T-cell (primary cell): ENCODE data around the gene OCA2. TPM values are rescaled to one million over a fixed set of nuclear protein-coding genes. Genes with fewer than 3 reads are reported as not detected.

Experiments used
- ATAC-seq, 4 experiments: fragments of 200-7000 bp in 3 of 4; fragments of 150-1000 bp in 1 of 4; cut with Tn5 transposase; replicated peaks in 1 of 4; 1 replicate in 3 of 4; 2 replicates in 1 of 4; pipeline ENCODE4 v1.10.0; 2021; ENCODE audit warnings: moderate library complexity in 3 of 4, mild to moderate bottlenecking in 2 of 4, moderate number of reproducible peaks in 1 of 4
- CTCF ChIA-PET, 2 donors: fragments of 300-600 bp; sonication (Branson Sonifier 250); formaldehyde crosslinking; loops; one replicate each; lab custom pipeline; 2022; ENCODE audit warnings: antibody characterized with exemption in 2 of 2; lab: Charles Lee
- POLR2A ChIA-PET, 2 donors: fragments of 300-600 bp; sonication (Branson Sonifier 250); formaldehyde crosslinking; loops; one replicate each; lab custom pipeline; 2022; ENCODE audit warnings: antibody characterized with exemption in 2 of 2; lab: Charles Lee
- DNase-seq, 35 experiments: peaks; one replicate each; pipeline versions ENCODE4 v3.0.0 to v3.0.0-alpha.2; 2013 to 2023
- H3K27ac ChIP-seq: one replicate; pipeline ENCODE4 v1.5.1; 2013; ENCODE audit warnings: low read length
- H3K27me3 ChIP-seq, 2 experiments: replicated peaks in 1 of 2; 1 replicate in 1 of 2; 2 replicates in 1 of 2; pipeline versions ENCODE4 v1.6.1 to v1.7.0; 2013; ENCODE audit warnings: low read length in 1 of 2, mixed read lengths in 1 of 2; ENCODE audit not compliant: control insufficient read depth in 2 of 2, insufficient read depth in 2 of 2; ENCODE audit errors: extremely low read depth in 1 of 2
- H3K36me3 ChIP-seq, 2 donors: 1 replicate in 1 of 2; 2 replicates in 1 of 2; pipeline versions ENCODE4 v1.6.1 to v1.7.0; 2013; ENCODE audit warnings: low read length in 1 of 2; ENCODE audit not compliant: control insufficient read depth in 2 of 2, insufficient read depth in 1 of 2; ENCODE audit errors: extremely low read depth in 1 of 2
- H3K4me1 ChIP-seq, 2 experiments: 1 replicate in 1 of 2; 2 replicates in 1 of 2; pipeline versions ENCODE4 v1.6.1 to v1.7.0; 2013; ENCODE audit warnings: low read length in 2 of 2, mixed read lengths in 1 of 2; ENCODE audit not compliant: insufficient read depth in 2 of 2, control insufficient read depth in 1 of 2; ENCODE audit errors: extremely low read depth in 1 of 2
- H3K4me3 ChIP-seq, 2 donors: 1 replicate in 1 of 2; 2 replicates in 1 of 2; pipeline versions ENCODE4 v1.5.1 to v1.7.0; 2013; ENCODE audit warnings: mild to moderate bottlenecking in 2 of 2, low read length in 1 of 2, moderate library complexity in 1 of 2; ENCODE audit not compliant: control insufficient read depth in 1 of 2; ENCODE audit errors: extremely low read depth in 1 of 2
- H3K9me3 ChIP-seq: 2 replicates; pipeline ENCODE4 v1.7.0; 2013
- H3K27ac Mint-ChIP-seq, 2 donors: one replicate each; pipeline ENCODE4 v1.8.0; 2020 to 2021; ENCODE audit warnings: mild to moderate bottlenecking in 2 of 2, mixed read lengths in 2 of 2
- H3K27me3 Mint-ChIP-seq, 2 donors: one replicate each; pipeline ENCODE4 v1.8.0; 2021 to 2022; ENCODE audit warnings: mixed read lengths in 2 of 2
- H3K36me3 Mint-ChIP-seq: one replicate; pipeline ENCODE4 v1.8.0; 2021; ENCODE audit warnings: mixed read lengths
- H3K4me1 Mint-ChIP-seq, 3 donors: one replicate each; pipeline ENCODE4 v1.8.0; 2020 to 2022; ENCODE audit warnings: mixed read lengths in 3 of 3, mild to moderate bottlenecking in 1 of 3
- H3K4me3 Mint-ChIP-seq, 3 donors: one replicate each; pipeline ENCODE4 v1.8.0; 2020 to 2022; ENCODE audit warnings: mild to moderate bottlenecking in 3 of 3, mixed read lengths in 3 of 3, moderate library complexity in 3 of 3
- H3K9me3 Mint-ChIP-seq, 3 donors: one replicate each; pipeline ENCODE4 v1.8.0; 2020 to 2022; ENCODE audit warnings: mixed read lengths in 3 of 3
- WGBS: methylation state at CpG from one replicate; pipeline ENCODE4 v1.1.5; 2013; ENCODE audit warnings: missing lambda C conversion rate; ENCODE audit not compliant: insufficient coverage; 5-methylcytosine and 5-hydroxymethylcytosine counted together
- total RNA-seq, 35 experiments: library from RNA in 6 of 35; stranded (reverse) in 6 of 35; fragments of 120-200 nt in 1 of 35; gene quantifications; one replicate each; pipeline versions ENCODE4 v1.2.1 to v1.2.4 and lab custom pipeline; 2013 to 2026

OCA2 gene
- total RNA-seq, 5 donors from 2014 or later (not counting 1 experiment from before 2014, with no cell fraction given) = 0.19 to 0.67 TPM; not detected in 3

DNA sequence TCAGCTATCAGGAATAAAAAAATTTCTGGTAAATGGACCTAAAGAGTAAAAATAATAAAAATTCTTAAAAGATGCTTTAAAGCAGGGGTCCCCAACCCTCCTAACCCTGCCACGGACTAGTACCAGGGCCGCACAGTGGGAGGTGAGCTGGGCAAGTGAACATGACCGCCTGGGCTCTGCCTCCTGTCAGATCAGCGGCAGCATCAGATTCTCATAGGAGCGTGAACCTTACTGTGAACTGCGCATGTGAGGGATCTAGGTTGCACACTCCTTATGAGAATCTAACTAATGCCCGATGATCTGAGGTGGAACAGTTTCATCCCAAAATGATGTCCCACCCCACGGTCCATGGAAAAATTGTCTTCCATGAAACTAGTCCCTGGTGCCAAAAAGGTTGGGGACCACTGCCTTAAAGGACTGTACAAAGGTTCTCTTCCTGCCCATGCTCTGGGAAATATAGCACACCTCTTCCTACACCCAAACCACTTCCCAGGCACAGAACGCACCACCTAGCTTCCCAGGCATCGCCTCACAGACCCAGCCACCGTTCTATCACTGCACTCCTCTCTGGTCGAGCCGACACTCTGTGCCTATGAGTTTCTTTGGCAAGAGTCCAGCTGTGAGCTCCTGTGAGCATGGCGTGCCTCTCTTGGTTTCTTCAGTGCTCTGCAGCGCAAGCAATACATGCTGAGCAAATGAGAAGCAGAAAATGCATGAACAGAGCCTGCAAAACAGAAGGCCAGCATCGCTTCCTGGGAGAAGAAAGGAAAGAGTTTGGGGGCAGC lies 104.9 kb downstream of the OCA2 start:
- H3K4me1 ChIP-seq = no peaks in the 10 kb centered on the region
- 82% methylated on average over 13 of the region's 16 CpGs for WGBS
- H3K27ac ChIP-seq = no peak overlapping the region
- DNase-seq = no peak
- Mint-ChIP-seq H3K36me3 (no peaks in the 10 kb centered on the region), H3K4me3 (no peak overlapping the region), H3K9me3 (peaks cover 2 to 10% (median 9%) of the 10 kb centered on the region in 3 donors), H3K27ac (no peak overlapping the region), H3K4me1 (no peaks in the 10 kb centered on the region), H3K27me3 (peaks cover 9 to 10% of the 10 kb centered on the region in 2 donors)
- H3K36me3 ChIP-seq = no peaks in the 10 kb centered on the region
- no peaks in the 10 kb centered on the region for H3K9me3 ChIP-seq
- ChIA-PET CTCF (no interaction called here), POLR2A (no interaction called here)
- no peak for ATAC-seq
- H3K27me3 ChIP-seq = peaks cover 0 to 21% of the 10 kb centered on the region in 2 experiments
- no peak overlapping the region for H3K4me3 ChIP-seq

DNA sequence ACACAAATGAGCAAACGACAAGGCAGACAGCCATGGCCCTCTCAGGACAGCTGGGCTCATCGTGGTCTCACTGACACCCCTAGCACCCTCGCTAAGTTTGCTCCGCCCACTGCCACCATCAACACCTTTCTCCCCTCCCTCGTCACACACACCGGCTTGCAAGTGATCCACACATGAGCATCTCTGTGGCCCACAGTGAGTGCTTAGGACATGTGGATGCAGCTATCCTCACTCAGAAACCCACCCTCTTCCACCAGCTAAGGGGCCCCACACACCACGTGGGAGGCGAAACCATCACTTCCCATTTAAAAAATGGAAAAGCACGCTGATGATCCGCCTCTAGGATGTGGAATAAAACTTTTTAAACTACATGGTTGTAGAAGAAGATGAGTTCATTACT lies 105.6 kb downstream of the OCA2 start:
- Histone ChIP-seq H3K36me3 (no peaks in the 10 kb centered on the region), H3K4me3 (no peak overlapping the region), H3K9me3 (no peaks in the 10 kb centered on the region), H3K27ac (no peak overlapping the region), H3K27me3 (peaks cover 0 to 25% of the 10 kb centered on the region in 2 experiments), H3K4me1 (no peaks in the 10 kb centered on the region)
- Mint-ChIP-seq H3K4me1 (no peaks in the 10 kb centered on the region), H3K4me3 (no peak overlapping the region), H3K36me3 (no peaks in the 10 kb centered on the region), H3K27me3 (peaks cover 9 to 10% of the 10 kb centered on the region in 2 donors), H3K27ac (no peak overlapping the region), H3K9me3 (peaks cover 2 to 10% (median 9%) of the 10 kb centered on the region in 3 donors)
- DNase-seq = no peak
- 71% methylated on average over 4 of the region's 10 CpGs for WGBS
- ChIA-PET CTCF (no interaction called here), POLR2A (no interaction called here)
- no peak for ATAC-seq

DNA sequence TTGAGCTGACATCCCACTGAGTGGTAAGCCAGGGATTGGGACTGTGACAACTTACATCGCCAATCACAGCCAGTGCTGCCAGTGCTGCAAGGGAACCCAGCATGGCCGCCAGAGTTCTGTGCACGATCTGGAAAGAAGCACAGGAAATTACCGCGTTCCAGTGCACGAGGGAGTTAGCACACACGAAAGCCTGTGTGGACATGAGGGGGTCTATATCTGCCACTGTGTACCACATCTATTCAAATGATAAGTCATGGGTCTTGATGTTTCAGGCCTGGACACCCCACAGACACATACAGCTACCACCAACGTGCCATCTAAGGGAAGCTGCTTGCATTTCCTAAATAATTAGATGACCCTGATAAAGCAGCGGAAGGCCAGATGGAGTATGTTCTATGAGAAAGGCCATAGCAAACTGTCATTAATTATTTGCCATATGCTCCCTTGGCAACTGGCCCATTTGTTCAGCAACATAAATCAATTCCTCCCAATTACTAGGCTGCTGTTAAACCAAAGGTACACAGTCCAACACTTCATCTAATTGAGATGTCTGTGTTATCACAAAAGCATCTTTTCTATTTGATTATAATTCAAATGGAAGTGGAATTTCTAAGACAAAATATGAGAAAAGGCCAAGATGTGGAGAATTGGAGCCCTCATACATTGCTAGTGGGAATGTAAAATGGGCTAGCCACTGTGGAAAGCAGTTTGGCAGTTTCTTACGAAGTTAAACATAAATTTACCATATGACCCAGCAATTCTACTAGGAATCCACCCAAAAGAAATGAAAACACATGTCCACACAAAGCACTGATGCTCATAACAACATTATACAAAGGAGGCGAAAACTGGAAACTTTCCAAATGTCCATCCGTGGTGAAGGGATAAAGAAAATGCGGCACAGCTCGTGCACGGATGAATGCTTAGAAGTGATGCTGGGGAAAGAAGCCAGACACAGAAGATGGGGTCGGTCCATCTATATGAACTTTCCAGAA lies 108.3 kb downstream of the OCA2 start:
- DNase-seq (no peak), ATAC-seq (no peak)
- no peak overlapping the region for H3K27ac ChIP-seq
- no peaks in the 10 kb centered on the region for H3K9me3 ChIP-seq
- POLR2A ChIA-PET = no interaction called here
- no peaks in the 10 kb centered on the region for H3K4me1 ChIP-seq
- WGBS = 87% methylated on average over 6 of the region's 16 CpGs
- H3K36me3 Mint-ChIP-seq = no peaks in the 10 kb centered on the region
- no peak overlapping the region for H3K4me3 ChIP-seq
- H3K4me3 Mint-ChIP-seq = no peak overlapping the region
- H3K9me3 Mint-ChIP-seq = peaks cover 0 to 4% (median 0%) of the 10 kb centered on the region in 3 donors
- CTCF ChIA-PET = no interaction called here
- no peaks in the 10 kb centered on the region for H3K4me1 Mint-ChIP-seq
- no peaks in the 10 kb centered on the region for H3K36me3 ChIP-seq
- no peak overlapping the region for H3K27ac Mint-ChIP-seq
- H3K27me3 ChIP-seq = peaks cover 0 to 25% of the 10 kb centered on the region in 2 experiments
- H3K27me3 Mint-ChIP-seq = peaks cover 9 to 13% of the 10 kb centered on the region in 2 donors

DNA sequence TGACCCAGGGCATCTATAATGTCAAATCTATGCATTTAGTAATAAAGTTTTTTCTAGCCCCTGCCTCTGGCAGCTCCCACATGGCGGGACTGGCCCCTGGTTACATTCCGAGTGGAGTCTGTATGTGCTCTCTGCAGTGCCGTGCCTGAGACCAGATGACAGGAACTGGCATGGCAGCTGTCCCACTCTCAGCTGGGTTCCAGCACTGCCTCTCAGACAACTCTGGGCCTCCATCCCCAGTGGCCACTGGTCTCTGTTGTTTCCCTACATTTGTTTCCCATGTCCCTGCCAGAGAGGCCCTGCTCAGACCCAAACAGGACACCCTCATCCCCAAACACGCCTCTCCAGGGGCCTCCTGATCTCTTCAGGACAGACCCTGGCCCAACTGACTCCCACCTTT lies 109.3 kb downstream of the OCA2 start:
- ATAC-seq (no peak), DNase-seq (no peak)
- 80% methylated on average over 4 of the region's 4 CpGs for WGBS
- CTCF ChIA-PET = no interaction called here
- no peak overlapping the region for H3K27ac ChIP-seq
- H3K9me3 ChIP-seq = no peaks in the 10 kb centered on the region
- no peak overlapping the region for H3K27ac Mint-ChIP-seq
- POLR2A ChIA-PET = no interaction called here
- no peaks in the 10 kb centered on the region for H3K4me1 Mint-ChIP-seq
- no peaks in the 10 kb centered on the region for H3K36me3 ChIP-seq
- no peak overlapping the region for H3K4me3 ChIP-seq
- peaks cover 0 to 30% of the 10 kb centered on the region in 2 experiments for H3K27me3 ChIP-seq
- H3K4me1 ChIP-seq = no peaks in the 10 kb centered on the region
- H3K36me3 Mint-ChIP-seq = no peaks in the 10 kb centered on the region
- H3K4me3 Mint-ChIP-seq = no peak overlapping the region
- H3K27me3 Mint-ChIP-seq = peaks cover 6 to 12% of the 10 kb centered on the region in 2 donors
- peaks cover 0 to 4% (median 0%) of the 10 kb centered on the region in 3 donors for H3K9me3 Mint-ChIP-seq

DNA sequence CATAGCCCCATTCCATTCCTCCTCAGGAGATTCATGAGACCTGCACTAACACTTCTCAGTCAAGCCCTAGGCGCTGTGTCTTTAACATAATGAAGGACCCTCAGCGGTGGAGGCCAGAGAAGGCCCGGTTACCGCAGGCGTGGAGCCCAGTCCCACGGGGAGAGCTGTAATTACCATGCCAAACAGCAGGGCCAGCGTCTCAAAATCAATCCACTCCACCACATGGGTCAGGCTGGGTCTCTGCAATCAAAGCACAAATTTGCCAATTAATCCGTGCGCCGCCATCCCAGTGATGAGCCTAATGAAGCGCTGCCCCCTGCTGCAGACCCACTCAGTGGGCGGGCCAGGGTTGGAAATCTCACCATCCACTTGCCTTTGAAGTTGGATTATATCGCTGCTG lies 109.7 kb downstream of the OCA2 start:
- H3K9me3 ChIP-seq = no peaks in the 10 kb centered on the region
- no peaks in the 10 kb centered on the region for H3K36me3 ChIP-seq
- Mint-ChIP-seq H3K27ac (no peak overlapping the region), H3K36me3 (no peaks in the 10 kb centered on the region), H3K4me1 (no peaks in the 10 kb centered on the region), H3K27me3 (peaks cover 2 to 8% of the 10 kb centered on the region in 2 donors), H3K4me3 (no peak overlapping the region), H3K9me3 (peaks cover 0 to 4% (median 0%) of the 10 kb centered on the region in 3 donors)
- no peak overlapping the region for H3K27ac ChIP-seq
- H3K4me1 ChIP-seq = no peaks in the 10 kb centered on the region
- ATAC-seq = no peak
- H3K4me3 ChIP-seq = no peak overlapping the region
- WGBS = 84% methylated on average over 11 of the region's 13 CpGs
- no peak for DNase-seq
- ChIA-PET POLR2A (no interaction called here), CTCF (no interaction called here)
- H3K27me3 ChIP-seq = peaks cover 0 to 31% of the 10 kb centered on the region in 2 experiments

DNA sequence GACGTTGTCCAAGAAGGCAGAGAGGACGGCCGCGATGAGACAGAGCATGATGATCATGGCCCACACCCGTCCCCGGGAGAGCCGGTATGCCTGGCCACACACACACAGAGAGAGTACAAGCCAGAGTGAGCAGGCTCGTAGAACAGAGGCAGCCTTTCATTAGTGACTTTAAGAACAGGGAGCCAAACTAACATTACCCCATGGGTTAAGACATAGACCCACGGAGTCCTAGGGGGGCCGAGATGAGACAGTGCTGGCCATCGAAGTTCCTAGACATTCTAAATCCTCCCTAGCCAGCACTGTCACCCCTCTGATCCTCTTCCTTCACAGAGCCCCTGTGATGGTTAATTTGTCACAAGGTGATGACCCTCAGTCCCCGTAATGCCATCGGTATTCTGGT lies 114.0 kb downstream of the OCA2 start:
- peaks cover 0 to 25% of the 10 kb centered on the region in 2 experiments for H3K27me3 ChIP-seq
- Mint-ChIP-seq H3K27me3 (peaks cover 0 to 7% of the 10 kb centered on the region in 2 donors), H3K9me3 (no peaks in the 10 kb centered on the region), H3K36me3 (no peaks in the 10 kb centered on the region), H3K4me3 (no peak overlapping the region), H3K4me1 (no peaks in the 10 kb centered on the region), H3K27ac (no peak overlapping the region)
- POLR2A ChIA-PET = no interaction called here
- no peak overlapping the region for H3K4me3 ChIP-seq
- no peak for ATAC-seq
- H3K9me3 ChIP-seq = no peaks in the 10 kb centered on the region
- no peak for DNase-seq
- CTCF ChIA-PET = no interaction called here
- WGBS = 89% methylated on average over 11 of the region's 13 CpGs
- H3K27ac ChIP-seq = no peak overlapping the region
- no peaks in the 10 kb centered on the region for H3K36me3 ChIP-seq
- H3K4me1 ChIP-seq = no peaks in the 10 kb centered on the region
